T-helper 2 cell (primary cell): Measurements from ENCODE around the gene KIAA1217.

Experiments
- DNase-seq, 5 experiments: peaks; one replicate each; pipeline versions ENCODE4 v3.0.0 to v3.0.0-alpha.2; 2012 to 2022
- total RNA-seq, 2 donors: gene quantifications; one replicate each; lab custom pipeline; 2026; lab: John Stamatoyannopoulos, UW

Gene KIAA1217, protein sequence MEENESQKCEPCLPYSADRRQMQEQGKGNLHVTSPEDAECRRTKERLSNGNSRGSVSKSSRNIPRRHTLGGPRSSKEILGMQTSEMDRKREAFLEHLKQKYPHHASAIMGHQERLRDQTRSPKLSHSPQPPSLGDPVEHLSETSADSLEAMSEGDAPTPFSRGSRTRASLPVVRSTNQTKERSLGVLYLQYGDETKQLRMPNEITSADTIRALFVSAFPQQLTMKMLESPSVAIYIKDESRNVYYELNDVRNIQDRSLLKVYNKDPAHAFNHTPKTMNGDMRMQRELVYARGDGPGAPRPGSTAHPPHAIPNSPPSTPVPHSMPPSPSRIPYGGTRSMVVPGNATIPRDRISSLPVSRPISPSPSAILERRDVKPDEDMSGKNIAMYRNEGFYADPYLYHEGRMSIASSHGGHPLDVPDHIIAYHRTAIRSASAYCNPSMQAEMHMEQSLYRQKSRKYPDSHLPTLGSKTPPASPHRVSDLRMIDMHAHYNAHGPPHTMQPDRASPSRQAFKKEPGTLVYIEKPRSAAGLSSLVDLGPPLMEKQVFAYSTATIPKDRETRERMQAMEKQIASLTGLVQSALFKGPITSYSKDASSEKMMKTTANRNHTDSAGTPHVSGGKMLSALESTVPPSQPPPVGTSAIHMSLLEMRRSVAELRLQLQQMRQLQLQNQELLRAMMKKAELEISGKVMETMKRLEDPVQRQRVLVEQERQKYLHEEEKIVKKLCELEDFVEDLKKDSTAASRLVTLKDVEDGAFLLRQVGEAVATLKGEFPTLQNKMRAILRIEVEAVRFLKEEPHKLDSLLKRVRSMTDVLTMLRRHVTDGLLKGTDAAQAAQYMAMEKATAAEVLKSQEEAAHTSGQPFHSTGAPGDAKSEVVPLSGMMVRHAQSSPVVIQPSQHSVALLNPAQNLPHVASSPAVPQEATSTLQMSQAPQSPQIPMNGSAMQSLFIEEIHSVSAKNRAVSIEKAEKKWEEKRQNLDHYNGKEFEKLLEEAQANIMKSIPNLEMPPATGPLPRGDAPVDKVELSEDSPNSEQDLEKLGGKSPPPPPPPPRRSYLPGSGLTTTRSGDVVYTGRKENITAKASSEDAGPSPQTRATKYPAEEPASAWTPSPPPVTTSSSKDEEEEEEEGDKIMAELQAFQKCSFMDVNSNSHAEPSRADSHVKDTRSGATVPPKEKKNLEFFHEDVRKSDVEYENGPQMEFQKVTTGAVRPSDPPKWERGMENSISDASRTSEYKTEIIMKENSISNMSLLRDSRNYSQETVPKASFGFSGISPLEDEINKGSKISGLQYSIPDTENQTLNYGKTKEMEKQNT (N-terminal part only)
- total RNA-seq = 0 to 0.20 reads per million in 2 donors

DNA sequence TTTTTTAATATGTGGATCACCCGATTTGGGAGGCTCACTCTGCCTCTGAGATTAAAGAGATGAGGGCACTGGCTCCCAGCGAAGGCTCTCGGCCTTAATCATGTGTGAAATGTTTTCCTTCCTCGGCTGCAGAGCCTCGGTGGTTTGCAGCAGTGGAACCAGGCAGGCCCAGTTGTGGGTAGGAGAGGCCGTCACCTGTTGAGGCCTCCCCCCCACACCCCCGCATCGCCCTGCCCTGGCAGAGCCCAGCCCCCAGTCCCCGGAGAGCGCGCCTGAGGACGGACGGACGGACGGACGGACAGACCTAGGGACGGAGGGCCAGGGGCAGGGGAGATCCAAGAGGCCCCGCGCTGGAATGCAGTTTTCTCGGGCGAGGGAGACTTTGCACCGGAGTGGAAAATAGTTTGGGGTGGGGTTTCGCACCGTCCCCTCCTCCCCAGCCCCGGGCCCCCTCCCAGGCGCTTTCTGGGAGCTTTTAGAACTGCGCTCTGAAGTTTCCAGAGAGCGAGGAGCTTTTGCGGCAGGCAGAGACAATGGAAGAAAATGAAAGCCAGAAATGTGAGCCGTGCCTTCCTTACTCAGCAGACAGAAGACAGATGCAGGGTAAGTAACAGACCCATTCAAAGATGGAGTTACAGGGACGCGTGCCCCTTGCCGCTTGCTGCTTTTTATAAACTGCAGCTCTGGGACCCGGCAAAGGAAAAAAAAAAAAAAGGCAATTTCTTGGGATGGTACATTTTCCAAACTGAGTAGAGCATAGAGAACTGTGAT is at the start of gene KIAA1217:
Gene KIAA1217 (plus strand): TSS at position 478 of the 771 bp plus-strand sequence. CDS start 56 bp downstream, at position 534.
- DNase-seq = peak in 1 of 5 experiments; percentile 3

DNA sequence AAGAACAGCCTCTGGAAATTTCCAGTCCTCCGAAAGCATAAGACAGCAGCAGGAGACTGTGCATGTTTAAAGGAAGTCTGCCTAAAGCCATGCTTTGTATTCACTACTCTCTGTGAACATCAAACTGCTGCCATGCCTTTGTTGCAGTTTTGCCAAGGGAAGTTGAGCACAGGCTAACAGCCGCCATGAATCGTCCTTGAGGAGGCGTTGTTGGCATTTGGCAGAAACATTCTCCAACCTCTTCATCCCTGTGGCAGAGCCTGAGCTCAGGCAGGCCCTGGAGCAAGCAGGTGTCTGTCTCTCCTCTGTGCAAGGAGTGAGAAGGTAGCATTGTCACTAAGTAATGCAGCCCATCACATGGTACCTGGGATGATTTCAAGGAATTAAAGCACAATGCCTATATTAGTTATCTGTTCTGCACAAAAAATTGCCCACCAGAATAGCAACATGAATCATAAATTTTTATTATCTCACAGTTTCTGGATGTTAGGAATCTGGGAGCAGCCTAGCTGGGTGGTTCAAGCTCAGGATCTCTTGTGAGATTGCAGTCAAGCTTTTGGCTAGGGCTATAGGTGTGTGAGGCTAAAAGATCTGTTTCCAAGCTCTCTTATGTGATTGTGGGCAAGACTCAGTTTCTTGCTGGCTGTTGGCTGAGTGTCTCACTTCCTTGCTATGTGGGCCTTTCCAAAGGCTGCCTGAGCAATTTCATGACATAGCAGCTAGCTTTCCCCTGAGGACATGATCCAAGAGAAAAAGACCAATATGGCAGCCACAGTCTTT is 46.5 kb upstream of the KIAA1217 start:
- DNase-seq = no peak

DNA sequence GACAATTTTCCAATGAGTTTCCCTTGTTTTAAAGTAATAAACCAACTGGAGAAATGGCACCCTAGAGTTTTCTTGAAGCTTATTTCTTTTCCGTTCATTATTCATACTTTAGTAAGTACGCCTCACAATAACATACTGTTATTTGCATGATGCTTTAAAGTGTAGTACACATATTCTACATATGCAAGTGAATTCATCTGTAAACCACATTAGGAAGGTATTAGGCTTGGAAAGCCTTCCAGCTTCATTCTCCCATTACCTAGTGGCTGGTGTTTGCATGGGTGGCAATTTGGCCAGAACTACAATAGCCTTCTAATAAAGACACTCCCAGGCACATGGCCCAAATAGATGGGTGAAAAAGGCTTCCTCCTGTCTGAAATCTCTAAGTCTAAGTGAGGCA is 45.5 kb upstream of the KIAA1217 start:
- DNase-seq = no peak

DNA sequence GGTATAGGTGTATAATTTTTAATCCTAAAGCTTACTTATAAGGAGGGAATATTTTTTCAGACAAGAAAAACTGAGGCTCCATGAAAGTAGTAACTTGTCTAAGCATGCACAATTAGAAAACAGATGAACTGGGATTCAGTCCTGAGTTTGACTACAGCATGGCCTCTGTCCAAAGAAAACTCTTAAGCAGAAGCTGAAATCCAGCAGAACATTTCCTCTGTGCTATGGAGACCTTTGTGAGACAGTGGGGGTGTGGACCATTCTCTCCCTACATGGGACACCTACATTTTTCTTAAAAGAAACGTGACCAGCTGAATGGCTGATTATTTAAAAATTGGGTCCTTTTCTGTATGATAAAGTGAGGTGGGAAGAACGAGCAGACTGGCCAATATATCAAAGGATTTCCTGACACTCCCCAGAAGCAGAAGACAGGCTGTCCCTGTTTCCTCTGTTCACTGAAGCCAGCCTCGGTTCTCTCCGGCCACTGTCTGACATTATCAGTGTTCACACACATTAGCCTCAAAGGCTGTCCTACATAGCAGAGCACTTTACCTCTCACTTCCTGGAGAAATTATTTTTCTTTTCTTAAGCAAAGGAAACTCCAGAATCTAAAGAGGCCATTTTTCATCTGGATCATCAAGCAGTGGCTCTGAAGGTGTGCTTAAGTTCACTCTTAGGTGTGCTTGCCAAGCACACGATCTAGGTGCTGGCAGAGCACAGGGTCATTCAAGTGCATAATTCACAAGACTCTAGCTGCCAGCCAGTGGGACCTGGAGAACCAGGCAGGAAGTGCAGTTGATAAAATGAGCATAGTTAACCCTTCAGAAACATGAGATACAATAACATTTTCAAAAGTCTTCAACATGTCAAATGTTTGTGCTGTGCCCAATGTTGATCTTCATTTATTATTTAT is 40.4 kb upstream of the KIAA1217 start:
- no peak for DNase-seq

DNA sequence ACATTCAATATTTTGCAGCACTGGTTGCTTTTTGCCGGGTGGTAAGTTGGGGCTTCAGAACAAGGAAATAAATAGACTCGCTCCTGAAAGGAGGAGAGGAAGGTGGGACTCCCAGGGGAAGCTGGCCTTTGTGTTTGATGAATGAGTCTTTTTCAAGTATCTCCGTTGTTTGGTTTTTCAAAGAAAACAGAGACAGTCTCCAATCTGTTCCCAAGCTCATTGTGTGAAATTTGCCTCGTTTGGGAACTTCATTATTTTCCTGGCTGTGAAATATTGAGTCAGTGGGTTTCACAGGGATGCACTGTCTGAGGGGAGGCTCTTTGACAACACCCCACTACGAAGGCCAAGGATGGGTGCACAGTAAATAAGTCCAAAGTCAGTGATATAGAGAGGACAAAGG is 38.7 kb upstream of the KIAA1217 start:
- DNase-seq = no peak

DNA sequence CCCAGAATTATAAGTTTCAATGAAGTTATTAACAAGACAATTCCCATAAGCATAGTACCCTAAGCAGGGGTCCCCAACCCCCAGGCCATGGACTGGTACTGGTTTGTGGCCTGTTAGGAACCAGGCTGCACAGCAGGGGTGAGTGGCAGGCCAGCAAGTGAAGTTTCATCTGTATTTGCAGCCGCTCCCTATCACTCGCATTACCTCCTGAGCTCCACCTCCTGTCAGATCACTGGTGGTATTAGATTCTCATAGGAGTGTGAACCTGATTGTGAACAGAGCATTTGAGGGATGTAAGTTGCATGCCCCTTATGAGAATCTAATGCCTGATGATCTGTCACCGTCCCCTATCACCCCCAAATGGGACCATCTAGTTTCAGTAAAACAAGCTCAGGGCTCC is 36.0 kb upstream of the KIAA1217 start:
- no peak for DNase-seq

DNA sequence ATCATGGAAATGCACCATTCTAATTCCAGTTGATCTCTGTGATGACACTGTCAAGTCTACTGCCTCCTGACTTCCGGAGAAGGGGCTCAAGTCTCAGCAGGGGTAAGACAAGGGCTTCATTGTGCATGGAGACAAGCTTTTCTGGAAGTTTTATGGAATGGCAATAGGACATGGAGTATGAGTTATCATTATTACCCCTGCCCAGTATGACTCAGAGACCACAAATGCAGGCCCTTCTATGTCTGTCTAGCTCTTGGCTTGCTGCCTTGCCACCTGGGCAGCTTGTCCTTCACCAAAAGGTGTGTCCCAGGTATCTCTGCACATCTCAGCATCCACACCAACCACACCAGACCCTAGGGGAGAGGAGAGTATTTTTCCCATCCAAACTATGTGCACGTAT is 34.9 kb upstream of the KIAA1217 start:
- DNase-seq = no peak

DNA sequence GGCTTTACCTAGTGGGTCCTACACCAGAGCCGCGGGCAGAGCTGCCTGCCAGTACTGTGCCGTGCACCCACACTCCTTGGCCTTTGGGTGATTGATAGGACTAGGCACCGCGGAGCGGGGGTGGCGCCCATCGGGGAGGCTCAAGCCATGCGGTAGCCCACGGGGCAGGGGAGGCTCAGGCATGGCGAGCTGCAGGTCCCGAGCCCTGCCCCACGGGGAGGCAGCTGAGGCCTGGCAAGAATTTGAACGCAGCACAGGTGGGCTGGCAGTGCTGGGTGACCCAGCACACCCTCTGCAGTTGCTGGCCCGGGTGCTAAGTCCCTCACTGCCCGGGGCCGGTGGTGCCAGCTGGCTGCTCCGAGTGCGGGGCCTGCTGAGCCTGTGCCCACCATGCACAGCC is 32.3 kb upstream of the KIAA1217 start:
- DNase-seq = no peak

DNA sequence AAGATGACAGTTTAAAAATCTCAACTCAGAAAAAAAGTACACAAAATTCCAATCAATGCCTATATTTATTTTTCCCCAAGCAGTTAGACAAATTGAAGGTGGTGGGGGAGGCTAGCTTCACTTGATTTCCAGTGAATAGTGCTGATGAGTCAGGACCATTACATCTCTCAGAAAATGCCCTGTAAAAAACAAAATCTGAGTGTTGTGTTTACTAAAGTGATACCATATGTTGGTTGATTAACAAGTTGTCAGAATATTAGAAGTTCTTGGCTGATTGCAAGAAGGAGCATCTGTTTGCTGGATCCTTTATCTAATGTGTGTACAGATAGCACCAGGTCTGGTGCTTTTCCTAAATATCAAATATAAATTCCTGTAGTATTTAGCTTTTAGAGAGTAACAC is 31.3 kb upstream of the KIAA1217 start:
- DNase-seq = no peak

DNA sequence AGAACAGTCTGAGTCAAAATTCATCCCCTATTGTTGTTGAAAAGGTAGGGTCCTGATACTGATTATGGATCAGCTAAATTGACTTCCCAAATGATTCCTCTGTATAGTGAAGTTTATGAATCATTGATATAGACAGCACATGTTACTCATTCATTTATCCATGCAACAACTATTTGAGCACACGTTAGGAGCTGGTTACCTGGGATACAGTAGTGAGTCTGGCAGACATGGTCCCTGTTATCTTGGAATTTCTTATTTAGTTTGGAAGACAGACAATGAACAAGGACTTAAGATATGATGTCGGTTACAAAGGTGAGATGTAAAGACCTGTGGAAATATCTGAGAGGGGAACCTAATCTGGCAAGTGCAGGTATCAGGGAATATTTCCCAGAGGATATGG is 28.0 kb upstream of the KIAA1217 start:
- no peak for DNase-seq

DNA sequence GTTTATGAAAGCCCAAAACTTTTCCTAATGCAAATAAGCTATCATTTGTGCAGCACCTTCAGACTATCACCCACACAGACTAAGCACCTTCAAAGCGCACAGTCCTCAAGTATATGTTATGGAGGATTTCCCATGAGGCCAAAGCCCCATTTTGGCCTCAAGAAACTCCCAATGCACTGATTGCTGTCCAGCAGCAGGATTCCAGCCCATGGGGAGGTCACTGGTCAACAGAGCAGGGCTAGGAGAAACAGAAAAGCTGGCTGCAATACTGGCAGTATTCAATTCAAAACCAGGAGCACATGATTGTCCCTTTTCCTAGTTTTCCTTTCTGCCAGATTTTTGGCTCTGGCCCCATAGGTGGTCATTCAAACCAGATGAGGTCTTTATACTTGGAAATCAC is 24.5 kb upstream of the KIAA1217 start:
- DNase-seq = no peak

DNA sequence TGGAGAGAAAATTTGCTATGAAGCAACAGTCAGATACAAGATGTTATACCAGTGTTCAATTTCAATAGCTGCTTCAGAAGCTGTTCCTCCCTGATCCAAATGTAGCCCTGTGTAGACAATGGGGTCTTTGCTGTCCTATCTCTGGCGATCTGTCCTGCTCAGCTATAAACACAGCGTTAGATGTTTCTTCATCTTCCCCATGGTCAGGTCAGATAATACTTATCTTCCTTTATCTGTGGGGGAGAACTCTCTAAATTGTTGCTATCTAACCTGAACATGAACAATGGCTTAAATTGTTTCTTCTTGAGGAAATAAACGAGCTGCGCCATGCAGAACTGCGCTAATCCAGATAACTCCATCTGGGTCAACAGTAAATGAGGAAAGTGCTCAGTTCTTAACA is 15.6 kb upstream of the KIAA1217 start:
- no peak for DNase-seq

DNA sequence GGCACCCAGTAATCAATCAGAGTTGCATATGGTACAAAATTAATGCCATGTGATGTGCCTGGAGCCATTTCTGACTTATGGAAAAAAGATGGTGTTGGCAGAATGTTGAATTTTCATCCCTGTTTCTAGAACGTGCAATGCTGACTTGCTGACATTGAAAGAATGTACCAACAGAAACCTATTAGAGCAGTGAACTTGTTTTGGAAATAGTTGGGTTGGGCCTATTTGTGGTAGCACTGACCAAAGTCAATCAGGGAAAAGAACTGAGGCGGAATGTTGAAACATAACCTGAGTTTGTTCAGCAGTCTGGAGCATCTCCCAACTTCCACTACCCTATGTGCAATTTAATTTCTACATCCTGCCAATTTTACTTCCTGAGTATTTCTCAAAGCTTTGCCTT is 11.7 kb upstream of the KIAA1217 start:
- DNase-seq = no peak

DNA sequence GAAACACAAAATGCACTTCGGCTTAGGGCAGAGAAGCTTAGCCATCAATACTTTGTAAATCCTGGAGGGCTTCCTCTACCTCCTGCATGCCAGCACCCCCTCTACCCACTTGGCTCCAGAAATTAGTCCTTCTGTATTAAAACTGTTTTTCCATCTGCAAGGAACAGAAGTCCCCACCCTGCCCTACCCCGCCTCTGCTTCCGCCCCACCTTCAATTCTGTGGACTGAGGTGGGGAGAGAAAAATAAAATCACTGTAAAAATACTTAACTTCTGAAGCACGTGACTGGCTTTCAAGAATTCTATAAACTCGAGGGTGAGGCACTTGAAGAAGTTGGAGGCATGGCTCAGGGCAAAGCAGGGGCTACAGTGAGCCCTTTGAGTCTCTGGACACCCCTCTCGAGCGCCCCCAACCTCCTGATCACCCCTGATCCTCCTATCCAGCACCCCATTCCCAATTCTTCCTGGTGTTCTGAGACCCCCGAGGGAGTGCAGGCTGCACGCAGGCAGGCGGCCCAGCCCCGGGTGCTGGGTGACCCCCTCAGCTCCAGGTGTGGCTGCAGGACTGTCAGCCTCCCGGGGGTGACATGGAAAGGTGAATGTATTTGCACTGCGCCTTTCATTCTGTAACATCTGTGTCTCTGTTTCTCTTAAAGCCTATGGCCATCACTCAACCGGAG is 7.3 kb upstream of the KIAA1217 start:
- DNase-seq = no peak

DNA sequence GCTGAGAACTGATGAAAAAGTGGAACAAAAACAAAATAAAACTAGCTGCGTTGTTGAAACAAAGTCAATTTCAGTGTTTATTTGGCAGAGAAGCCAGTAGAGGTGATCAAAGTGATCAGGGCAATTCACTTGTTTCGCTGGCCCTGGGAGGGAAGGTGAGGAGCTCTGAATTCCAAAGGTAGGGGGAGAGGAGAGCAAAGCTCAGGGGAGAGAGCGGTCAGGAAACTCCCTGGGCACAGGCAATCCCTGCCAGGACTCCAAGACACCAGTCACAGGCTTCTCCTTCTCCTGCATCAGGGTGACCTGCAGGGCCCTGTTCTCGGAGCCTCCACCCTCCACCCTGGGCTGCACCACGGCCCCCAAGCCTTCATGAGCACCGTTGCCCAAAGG is 6.8 kb upstream of the KIAA1217 start:
- no peak for DNase-seq

DNA sequence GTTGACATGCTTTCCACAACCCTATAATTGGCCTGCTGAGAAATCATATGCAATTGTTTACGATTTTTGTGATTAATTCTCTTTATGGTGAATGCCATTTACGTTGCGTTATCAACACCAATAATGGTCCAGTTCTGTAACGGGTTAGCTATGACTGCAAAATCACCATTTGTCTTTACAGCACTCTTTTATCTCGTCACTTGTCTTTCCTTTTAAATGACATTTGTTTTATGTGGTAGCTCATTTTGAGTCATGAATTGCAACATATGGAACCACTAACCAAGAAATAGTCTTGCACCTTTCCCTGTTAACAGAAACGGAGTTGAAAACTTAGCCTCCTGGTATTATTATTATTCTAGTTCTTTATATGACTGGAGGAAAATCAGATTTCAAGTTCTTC is 3.1 kb upstream of the KIAA1217 start:
- DNase-seq = peak in 1 of 5 experiments; percentile 70

DNA sequence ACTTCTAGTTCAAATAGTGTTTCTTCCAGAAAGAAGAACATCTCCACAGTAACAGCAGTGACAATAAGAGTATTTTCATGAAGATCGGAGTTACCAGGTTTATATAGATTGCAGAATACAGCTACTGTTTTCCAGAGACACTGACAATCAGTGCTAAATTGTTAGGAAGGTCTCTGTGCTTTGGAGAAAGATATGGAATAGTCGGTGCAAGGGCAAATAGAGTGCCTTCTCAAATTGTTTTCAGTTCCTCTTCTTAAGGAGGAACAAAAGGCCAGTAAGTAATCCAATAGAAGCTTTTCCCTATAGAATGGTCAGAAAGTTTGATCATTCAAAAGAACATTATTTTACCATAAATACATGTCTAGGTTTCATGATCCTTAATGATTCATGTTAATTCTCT is 2.6 kb upstream of the KIAA1217 start:
- no peak for DNase-seq

DNA sequence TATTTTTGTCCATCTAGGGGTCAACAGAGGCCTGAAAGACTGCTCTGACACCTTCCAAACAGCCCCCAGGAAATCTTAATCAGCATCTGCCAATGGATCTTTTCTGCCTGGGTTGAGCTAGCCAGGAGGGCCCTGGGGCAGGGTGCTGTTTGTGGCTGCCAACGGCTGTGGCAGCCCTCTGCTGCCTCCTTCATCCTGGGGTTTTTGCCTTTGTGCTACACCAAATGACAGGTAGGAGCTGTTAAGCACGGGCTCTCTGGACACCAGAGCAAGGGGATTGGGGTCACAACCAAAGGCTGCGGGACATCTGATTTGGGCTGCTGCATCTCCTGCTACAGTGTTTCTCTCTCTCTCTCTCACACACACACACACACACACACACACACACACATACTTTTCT is 2.0 kb upstream of the KIAA1217 start:
- DNase-seq = no peak

DNA sequence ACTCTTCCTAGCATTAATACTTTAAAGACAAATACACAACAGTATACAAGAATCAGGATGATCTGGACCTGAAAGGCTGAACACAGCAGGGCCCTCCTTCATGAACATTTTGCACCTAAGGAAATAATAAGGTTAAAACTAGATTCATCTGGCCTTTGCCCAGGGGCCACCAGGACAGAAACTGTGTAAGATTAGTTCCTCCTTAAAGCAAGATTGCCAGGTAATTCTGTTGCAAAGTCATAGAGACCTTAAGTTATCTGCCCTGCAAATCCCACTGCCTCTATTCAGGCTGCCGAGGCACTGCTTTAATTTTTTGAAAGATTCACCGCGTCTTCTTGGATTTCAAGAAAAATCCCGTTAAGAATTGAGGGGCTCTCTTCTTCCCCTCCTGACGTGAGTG is 1.6 kb upstream of the KIAA1217 start:
- no peak for DNase-seq
